Body of pancreas (tissue), 4 donors: ENCODE data around the gene TTC4. TPM values are rescaled to one million over a fixed set of nuclear protein-coding genes. Genes with fewer than 3 reads are reported as not detected.

Experiments
- ATAC-seq: fragments of 150-250 bp; one replicate; pipeline ENCODE4 v1.9.1; 2016
- DNase-seq, 4 donors: peaks; one replicate each; pipeline ENCODE4 v3.0.0-alpha.2; 2019
- H3K27ac ChIP-seq, 4 donors: fragments of 200-600 bp; sonication (generic); 1 replicate in 3 of 4; 2 replicates in 1 of 4; pipeline versions ENCODE4 v1.5.1 to v1.6.1; 2016 to 2019; ENCODE audit warnings: mild to moderate bottlenecking in 1 of 4, mixed read lengths in 1 of 4, moderate library complexity in 1 of 4
- H3K27me3 ChIP-seq, 2 donors: fragments of 200-600 bp; sonication (generic); one replicate each; pipeline ENCODE4 v1.6.0; 2016; ENCODE audit warnings: mild to moderate bottlenecking in 1 of 2
- H3K36me3 ChIP-seq, 2 donors: fragments of 200-600 bp; sonication (generic); replicated peaks in 1 of 2; 2 replicates each; pipeline ENCODE4 v1.5.1; 2016; ENCODE audit warnings: low read depth in 2 of 2; ENCODE audit not compliant: insufficient read depth in 1 of 2
- H3K4me1 ChIP-seq: fragments of 200-600 bp; sonication (generic); one replicate; pipeline ENCODE4 v1.6.0; 2016
- H3K4me3 ChIP-seq, 2 donors: fragments of 200-600 bp; sonication (generic); 1 replicate in 1 of 2; 2 replicates in 1 of 2; pipeline ENCODE4 v1.5.1; 2016 to 2019
- H3K9me3 ChIP-seq, 3 donors: fragments of 200-600 bp; sonication (generic); 1 replicate in 2 of 3; 2 replicates in 1 of 3; pipeline ENCODE4 v1.5.1; 2016
- CTCF ChIP-seq, 7 experiments: fragments of 450-650 bp in 4 of 7; fragments of 200-600 bp in 3 of 7; sonication (generic) in 3 of 7; IDR thresholded peaks; one replicate each; pipeline ENCODE4 v1.5.1; 2016 to 2019; ENCODE audit warnings: antibody characterized with exemption in 7 of 7
- POLR2A ChIP-seq, 3 donors: fragments of 450-650 bp; IDR thresholded peaks; one replicate each; pipeline ENCODE4 v1.6.1; 2016; ENCODE audit warnings: antibody characterized with exemption in 3 of 3, mild to moderate bottlenecking in 2 of 3
- WGBS, 2 donors: methylation state at CpG; one replicate each; pipeline ENCODE4 v1.1.5; 2017; 5-methylcytosine and 5-hydroxymethylcytosine counted together
- intact Hi-C: fragments of 100-400 bp; cut with DNase I; formaldehyde crosslinking; loops from one replicate; pipeline ENCODE4 v1.15.1; 2023
- total RNA-seq, 2 donors: library from RNA; depleted of rRNA; stranded (reverse); fragments of >200 nt; gene quantifications; one replicate each; pipeline ENCODE4 v1.1.0, GENCODE V29; 2016

The TTC4 gene
- total RNA-seq, 2 donors from 2014 or later, result 15.0 to 21.1 TPM

- no peak overlapping the region for H3K27ac ChIP-seq
- intact Hi-C loops, result no loop called here
- DNase-seq, result no peak
- ATAC-seq, result no peak
- 69 to 71% methylated on average over 1 to 11 of the region's 11 CpGs for WGBS, 2 donors
- no peak overlapping the region for H3K4me3 ChIP-seq
- TF ChIP-seq CTCF (IDR thresholded peaks at IDR 0.05) (no peak), POLR2A (IDR thresholded peaks at IDR 0.05) (no peak)
- H3K4me1 ChIP-seq, result no peaks in the 10 kb centered on the region
- H3K27me3 ChIP-seq, result no peaks in the 10 kb centered on the region
- H3K9me3 ChIP-seq, result no peaks in the 10 kb centered on the region
- H3K36me3 ChIP-seq, result no peaks in the 10 kb centered on the region
Observed at GRCh38 chr1:54701996-54702395, 13.7 kb upstream of the TTC4 start.

GRCh38 chr1:54703471-54703870 is 12.2 kb upstream of the TTC4 start:
- intact Hi-C loops, result no loop called here
- H3K27me3 ChIP-seq, result no peaks in the 10 kb centered on the region
- no peaks in the 10 kb centered on the region for H3K36me3 ChIP-seq
- DNase-seq, result no peak
- H3K9me3 ChIP-seq, result no peaks in the 10 kb centered on the region
- H3K27ac ChIP-seq, result no peak overlapping the region
- no peak for TF ChIP-seq CTCF (IDR thresholded peaks at IDR 0.05)
- no peak for TF ChIP-seq POLR2A (IDR thresholded peaks at IDR 0.05)
- no peak for ATAC-seq
- no peaks in the 10 kb centered on the region for H3K4me1 ChIP-seq
- no peak overlapping the region for H3K4me3 ChIP-seq
- 87 to 89% methylated on average over 10 of the region's 10 CpGs for WGBS, 2 donors

- DNase-seq (no peak), ATAC-seq (no peak)
- no peaks in the 10 kb centered on the region for H3K4me1 ChIP-seq
- no peaks in the 10 kb centered on the region for H3K9me3 ChIP-seq
- intact Hi-C loops, result no loop called here
- H3K36me3 ChIP-seq, result no peaks in the 10 kb centered on the region
- TF ChIP-seq CTCF (IDR thresholded peaks at IDR 0.05), result no peak
- TF ChIP-seq POLR2A (IDR thresholded peaks at IDR 0.05), result no peak
- WGBS, 2 donors, result 72 to 74% methylated on average over 2 of the region's 2 CpGs
- H3K27ac ChIP-seq, result no peak overlapping the region
- no peak overlapping the region for H3K4me3 ChIP-seq
- no peaks in the 10 kb centered on the region for H3K27me3 ChIP-seq
Observed at GRCh38 chr1:54705153-54705552, 10.5 kb upstream of the TTC4 start.

GRCh38 chr1:54706419-54706818 is 9.2 kb upstream of the TTC4 start:
- 68% methylated on average over 4 of the region's 4 CpGs; no CpG with 5 or more reads in 1 of the 2 donors for WGBS, 2 donors
- Histone ChIP-seq H3K27me3 (no peaks in the 10 kb centered on the region), H3K4me3 (no peak overlapping the region), H3K36me3 (no peaks in the 10 kb centered on the region), H3K27ac (no peak overlapping the region), H3K9me3 (no peaks in the 10 kb centered on the region), H3K4me1 (no peaks in the 10 kb centered on the region)
- no peak for DNase-seq
- intact Hi-C loops, result no loop called here
- no peak for TF ChIP-seq CTCF (IDR thresholded peaks at IDR 0.05)
- TF ChIP-seq POLR2A (IDR thresholded peaks at IDR 0.05), result no peak
- no peak for ATAC-seq

DNA sequence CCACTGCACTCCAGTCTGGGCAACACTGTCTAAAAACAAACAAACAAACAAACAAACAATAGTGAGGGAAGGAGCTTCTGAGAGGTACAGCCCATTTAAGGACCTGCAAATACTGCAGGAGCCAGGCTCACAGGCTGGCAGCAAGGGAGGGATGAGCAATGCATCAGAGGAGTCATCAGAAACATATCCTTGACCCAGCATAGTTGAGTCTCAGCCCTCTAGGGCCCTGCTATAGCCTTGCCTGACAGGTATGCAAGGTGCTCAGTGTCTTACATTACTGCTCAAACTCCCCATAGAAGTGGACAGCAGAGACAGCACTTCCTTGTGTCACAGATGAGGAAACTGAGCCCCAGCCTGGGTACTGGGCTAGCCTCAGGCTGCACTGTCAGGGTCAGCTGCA is 7.3 kb upstream of the TTC4 start:
- ATAC-seq (no peak), DNase-seq (no peak)
- Histone ChIP-seq H3K4me1 (no peaks in the 10 kb centered on the region), H3K36me3 (no peaks in the 10 kb centered on the region), H3K4me3 (no peak overlapping the region), H3K27me3 (no peaks in the 10 kb centered on the region), H3K9me3 (no peaks in the 10 kb centered on the region), H3K27ac (no peak overlapping the region)
- TF ChIP-seq POLR2A (IDR thresholded peaks at IDR 0.05) (no peak), CTCF (IDR thresholded peaks at IDR 0.05) (no peak)
- intact Hi-C loops, result no loop called here
